ENCODE measurements around the gene LCORL. TPM values are rescaled to one million over a fixed set of nuclear protein-coding genes. Genes with fewer than 3 reads are reported as not detected.

The LCORL gene
- total and polyA plus RNA-seq, 9 of the 15 experiments (the other 6 are each of a cell fraction or from before 2014, with no cell fraction given), result 3.1 to 24.5 (median 11.1) TPM

DNA sequence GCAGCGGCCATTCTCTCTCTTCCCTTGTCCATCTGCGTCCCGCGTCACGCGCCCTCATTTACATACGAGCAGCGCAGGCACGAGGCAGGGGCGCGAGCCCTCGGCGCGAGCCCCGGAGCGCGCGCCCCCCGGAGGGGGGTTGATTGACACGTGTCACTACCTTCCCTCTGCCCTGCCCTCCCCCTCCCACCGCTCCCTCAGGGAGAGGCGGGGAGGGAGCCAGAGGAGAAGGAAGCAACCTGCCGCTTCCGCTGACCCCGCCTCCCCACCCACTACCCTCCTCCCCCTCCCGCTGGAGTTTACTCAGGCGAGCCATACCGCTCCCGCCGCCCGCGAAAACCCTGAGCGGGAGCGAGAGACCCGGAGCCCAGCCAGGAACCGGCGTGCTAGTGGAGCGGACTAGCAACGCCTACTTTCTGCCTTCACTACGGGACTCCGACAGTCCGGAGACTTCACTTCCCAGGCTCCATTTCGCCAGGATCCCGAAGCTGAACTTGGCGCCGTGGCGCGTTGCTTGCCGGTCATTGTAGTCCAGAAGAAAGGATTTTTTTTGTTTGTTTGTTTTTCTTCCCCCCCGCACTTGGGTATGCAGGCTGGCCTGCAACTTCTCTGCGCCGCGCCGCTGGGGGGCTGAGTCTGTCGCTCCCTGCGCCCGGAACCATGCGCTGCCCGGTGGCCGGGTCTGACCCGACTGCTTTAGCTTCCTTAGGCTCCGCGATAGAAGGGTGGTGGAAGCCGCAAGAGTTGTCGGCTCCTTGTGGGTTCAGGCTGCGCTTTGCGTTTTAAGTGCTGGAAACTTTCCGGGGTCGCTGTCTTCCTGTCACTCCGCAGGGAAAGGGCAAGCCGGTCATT, at the start of gene LCORL (continued):
- TF ChIP-seq RBFOX2 (IDR thresholded peaks at IDR 0.05; ENCODE audit: low read depth, low read length), result peak; percentile 90
- no peak for TF ChIP-seq XRCC3 (IDR thresholded peaks at IDR 0.05)
- TF ChIP-seq SOX6 (IDR thresholded peaks at IDR 0.05), result peak; percentile 63
- no peak for TF ChIP-seq PTRF (tag; IDR thresholded peaks at IDR 0.05)
- peak; percentile 55 for TF ChIP-seq PHF20 (IDR thresholded peaks at IDR 0.05; ENCODE audit: partially characterized antibody)
- peak; percentile 84 for TF ChIP-seq TBP (optimal IDR thresholded peaks at IDR 0.05; ENCODE audit: low read depth, low read length)
- no peak; the same call in 1 of the 2 replicates for TF ChIP-seq RB1 (IDR thresholded peaks at IDR 0.05; ENCODE audit: low read depth)
- TF ChIP-seq TEAD1 (CRISPR knock-in tag; IDR thresholded peaks at IDR 0.05), result peak; percentile 63 to 71; a peak in 2 of 4 replicates
- TF ChIP-seq PBX2 (CRISPR knock-in tag; IDR thresholded peaks at IDR 0.05; ENCODE audit: low read depth), result peak; percentile 78
- peak; percentile 89 for TF ChIP-seq PBX2 (tag; conservative IDR thresholded peaks at IDR 0.05; ENCODE audit: low read depth)
- TF ChIP-seq ETV1 (tag; conservative IDR thresholded peaks at IDR 0.05; ENCODE audit: low read depth), result peak; percentile 70
- TF ChIP-seq POLR2AphosphoS5 (IDR thresholded peaks at IDR 0.05; ENCODE audit: control insufficient read depth, insufficient read depth, low read depth, low read length), result peak; percentile 62
- no peak for TF ChIP-seq HIVEP1 (CRISPR knock-in tag; IDR thresholded peaks at IDR 0.05)
- TF ChIP-seq MYNN (IDR thresholded peaks at IDR 0.05), result 0 out of 2 replicates have a peak, but pooled peaks have one; percentile 25
- TF ChIP-seq MYNN (CRISPR knock-in tag; IDR thresholded peaks at IDR 0.05), result no peak
- peak; percentile 44; the same call in 1 of the 2 replicates for TF ChIP-seq POLR2H (tag; IDR thresholded peaks at IDR 0.05; ENCODE audit: low read depth)
- no peak for TF ChIP-seq ZNF717 (CRISPR knock-in tag; IDR thresholded peaks at IDR 0.05)
- TF ChIP-seq ZNF589 (CRISPR knock-in tag; IDR thresholded peaks at IDR 0.05; ENCODE audit: low read depth), result peak; percentile 68; the same call in 1 of the 2 replicates
- TF ChIP-seq, protein P1, sequence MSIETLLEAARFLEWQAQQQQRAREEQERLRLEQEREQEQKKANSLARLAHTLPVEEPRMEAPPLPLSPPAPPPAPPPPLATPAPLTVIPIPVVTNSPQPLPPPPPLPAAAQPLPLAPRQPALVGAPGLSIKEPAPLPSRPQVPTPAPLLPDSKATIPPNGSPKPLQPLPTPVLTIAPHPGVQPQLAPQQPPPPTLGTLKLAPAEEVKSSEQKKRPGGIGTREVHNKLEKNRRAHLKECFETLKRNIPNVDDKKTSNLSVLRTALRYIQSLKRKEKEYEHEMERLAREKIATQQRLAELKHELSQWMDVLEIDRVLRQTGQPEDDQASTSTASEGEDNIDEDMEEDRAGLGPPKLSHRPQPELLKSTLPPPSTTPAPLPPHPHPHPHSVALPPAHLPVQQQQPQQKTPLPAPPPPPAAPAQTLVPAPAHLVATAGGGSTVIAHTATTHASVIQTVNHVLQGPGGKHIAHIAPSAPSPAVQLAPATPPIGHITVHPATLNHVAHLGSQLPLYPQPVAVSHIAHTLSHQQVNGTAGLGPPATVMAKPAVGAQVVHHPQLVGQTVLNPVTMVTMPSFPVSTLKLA (conservative IDR thresholded peaks at IDR 0.05), result peak; percentile 84 to 92
- 0 out of 2 replicates have a peak, but pooled peaks have one; percentile 30 for TF ChIP-seq CCAR2 (IDR thresholded peaks at IDR 0.05; ENCODE audit: low read depth, low read length)
- TF ChIP-seq USF2 (CRISPR knock-in tag; IDR thresholded peaks at IDR 0.05), result peak; percentile 74

Data from K562 (cell line).